HL-60/S4 treated with phorbol 12-myristate 13-acetate at 8.2 ng/mL for 4 days and 3 days (cell line): Measurements from ENCODE around the gene ARMC2.
"Not testable (repeated sequence)": the region's sequence is repeated elsewhere in the genome, so short reads cannot be mapped to it uniquely, and the experiment has no call there.

Experiments used
- in situ Hi-C: fragments of 300-500 bp; cut with MboI; formaldehyde crosslinking; loops from 2 replicates; pipeline ENCODE4 v1.15.0; 2022; ENCODE audit warnings: low sequenced_read_pairs

ARMC2 gene

DNA sequence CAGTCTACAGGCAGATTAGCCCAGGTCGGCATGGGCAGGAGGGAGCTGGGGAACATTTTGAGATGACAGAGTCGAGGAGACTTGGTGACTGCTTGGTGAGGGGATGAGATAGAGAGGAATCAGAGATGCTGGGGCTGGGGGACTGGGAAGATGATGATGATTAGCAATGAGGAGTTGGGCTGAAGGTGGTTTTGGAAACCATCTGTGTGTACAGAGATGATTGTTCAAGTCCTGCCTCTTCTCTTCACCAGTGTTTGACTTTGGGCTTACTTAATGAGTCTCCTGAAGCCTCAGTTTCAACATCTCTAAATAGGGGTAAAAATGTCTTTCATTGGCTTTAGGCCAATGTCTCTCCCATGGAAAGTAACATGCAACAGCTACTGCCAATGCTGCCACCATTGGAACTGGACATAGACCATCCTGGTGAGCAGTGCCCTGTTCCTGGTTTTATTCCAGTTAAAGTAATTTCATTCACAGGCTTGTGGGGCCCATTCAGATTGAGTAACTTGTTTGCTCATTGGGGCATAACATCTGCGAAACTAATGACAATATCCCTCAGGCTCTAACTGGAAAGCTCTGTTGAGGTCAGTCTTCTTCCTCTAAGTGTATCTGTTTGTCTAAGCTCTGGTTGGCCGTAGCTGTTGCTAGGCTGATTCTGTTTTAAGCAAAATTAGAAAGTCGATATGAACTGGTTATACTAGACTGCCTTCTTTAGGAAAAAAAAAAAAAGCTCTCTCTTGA, 99.1 kb downstream of the ARMC2 start:
- in situ Hi-C loops = no loop called here

DNA sequence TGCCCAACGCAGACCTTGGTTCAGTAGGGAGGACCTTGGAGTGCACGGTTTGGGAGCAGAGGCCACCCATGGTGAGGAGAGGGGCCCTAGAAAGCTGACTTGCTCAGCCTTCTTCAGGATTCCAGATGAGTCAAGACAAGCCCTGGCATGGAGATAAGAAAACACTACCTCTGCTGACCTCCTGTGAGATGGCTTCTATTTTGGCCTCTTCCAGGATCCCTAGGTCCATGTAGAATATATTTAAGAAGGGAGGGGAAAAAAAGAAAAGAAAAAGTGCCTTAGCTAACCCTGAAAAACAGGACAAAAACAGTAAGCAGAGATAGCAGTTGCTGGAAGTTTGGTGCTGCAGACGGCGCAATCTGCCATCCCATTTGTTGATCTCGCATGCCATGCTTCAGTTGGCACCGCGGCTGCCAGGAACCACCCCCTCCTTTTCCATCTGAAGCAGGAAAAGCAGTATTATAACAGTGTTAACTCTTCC, 100.0 kb downstream of the ARMC2 start:
- in situ Hi-C loops = no loop called here

DNA sequence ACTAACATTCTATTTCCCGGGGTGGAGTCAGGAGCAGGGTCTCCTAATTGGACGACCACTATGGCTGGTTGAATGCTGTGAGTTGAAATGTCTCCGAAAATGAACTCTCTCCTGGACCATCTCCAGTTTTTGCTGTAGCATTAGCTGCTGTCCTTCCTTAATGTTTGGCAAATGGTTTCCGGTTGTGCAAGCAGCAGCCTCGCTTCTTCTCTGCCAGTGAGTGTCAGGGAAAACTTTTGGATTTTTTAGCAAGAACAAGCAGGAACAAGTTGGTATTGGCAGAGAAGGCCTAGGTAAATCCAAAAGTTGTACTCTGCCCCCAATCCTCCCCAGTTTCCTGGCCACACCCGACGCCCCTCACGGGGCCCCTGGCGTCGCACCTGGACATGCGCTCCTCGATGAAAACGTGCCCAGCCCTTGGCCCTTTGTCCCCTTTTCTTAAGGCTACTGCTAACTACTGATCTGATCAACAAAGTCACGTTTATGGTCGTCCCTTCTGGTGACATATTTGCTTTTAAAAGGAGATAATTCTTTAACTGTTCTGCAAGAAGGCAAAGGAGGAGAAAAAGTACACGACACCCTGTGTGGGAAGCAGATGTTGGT, 103.2 kb downstream of the ARMC2 start:
- in situ Hi-C loops = no loop called here

DNA sequence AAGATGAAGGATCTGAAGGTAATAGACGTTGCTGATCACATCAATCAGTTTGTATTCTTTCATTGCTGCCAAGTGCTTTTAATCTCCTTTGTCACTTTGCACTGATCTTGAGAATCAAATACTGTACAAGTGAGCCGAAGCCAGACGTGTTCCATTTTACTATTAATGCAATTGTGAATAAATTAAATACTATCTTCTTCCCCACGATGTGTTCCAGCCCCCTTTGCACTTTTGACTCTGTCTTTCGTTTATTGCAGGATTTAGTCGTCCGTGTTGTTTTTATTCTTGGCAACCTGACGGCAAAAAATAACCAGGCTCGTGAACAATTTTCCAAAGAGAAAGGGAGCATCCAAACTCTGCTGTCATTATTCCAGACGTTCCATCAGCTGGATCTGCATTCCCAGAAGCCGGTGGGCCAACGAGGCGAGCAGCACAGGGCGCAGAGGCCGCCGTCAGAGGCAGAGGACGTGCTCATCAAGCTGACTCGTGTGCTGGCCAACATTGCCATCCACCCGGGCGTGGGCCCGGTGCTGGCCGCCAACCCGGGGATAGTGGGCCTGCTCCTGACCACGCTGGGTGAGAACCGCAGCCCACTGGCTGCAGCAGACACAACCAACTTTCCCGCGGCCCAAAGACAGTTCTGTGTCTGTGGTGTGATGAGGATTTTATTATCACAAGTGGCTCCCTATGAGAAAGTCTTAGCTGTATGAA, 104.7 kb downstream of the ARMC2 start:
- in situ Hi-C loops = no loop called here

DNA sequence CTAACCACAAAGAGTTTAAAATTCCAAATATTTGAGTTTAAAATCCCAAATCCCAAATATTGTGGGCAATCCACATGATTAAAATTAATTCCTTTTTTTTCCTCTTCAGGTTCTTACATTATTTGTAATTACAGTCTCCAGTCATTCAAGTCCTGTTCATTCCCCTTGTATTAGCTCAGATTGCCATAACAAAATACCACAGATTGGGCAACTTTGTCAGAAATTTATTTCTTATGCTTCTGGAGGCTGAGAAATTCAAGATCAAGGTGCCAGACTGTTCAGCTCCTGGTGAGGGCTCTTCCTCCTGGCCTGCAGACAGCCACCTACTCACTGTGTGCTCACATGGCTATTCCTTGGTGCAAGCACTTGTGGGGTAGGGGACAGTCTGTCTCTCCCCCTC, 105.5 kb downstream of the ARMC2 start:
- in situ Hi-C loops = no loop called here

DNA sequence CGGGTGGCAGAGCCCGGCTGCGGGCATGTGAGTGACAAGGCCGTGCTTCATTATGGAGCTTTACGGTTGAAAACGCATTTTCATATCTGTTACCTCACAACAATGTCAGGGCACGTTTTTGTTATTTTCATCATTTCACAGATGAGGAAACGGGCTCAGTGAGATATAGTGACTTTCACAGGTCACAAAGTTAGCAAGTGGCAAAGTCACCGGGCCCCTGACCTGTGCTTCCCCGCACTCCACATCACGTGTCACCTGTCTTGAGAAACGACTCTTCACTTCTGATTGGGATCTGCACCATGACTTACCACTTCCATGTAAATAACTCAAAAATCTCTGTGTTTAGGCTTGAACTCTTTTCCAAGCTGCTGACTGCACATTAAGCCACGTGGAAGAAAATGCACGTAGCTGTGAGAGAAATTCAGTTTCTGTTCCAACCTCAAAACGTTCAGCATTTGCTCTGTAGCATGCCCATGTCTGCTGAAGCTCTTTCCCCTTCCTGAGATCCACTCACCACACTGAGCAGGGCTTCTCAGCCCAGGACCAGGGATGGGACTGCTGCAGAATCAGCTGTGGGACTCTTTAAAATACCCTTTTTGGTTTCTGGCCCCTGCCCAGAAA, 107.2 kb downstream of the ARMC2 start:
- in situ Hi-C loops = no loop called here

DNA sequence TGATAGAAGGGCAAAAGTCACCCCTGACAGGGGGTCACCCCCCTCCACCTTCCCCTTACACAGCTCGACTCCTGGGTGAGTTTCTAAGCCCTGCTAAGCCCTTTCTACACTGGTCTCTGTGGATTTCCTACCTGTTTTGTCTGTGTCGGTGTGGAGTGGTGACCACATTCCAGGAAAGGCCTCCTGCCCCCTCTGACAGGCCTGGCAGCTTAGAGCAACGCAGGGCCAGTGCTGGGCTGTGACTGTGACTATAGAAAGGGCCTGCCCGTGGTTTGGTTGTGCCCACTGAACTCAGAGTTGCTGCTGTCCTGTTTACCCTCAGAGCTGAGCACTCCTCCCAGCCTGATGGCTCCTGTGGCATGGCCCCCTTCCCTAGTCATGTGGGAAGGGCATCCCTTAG, 109.0 kb downstream of the ARMC2 start:
- in situ Hi-C loops = no loop called here

DNA sequence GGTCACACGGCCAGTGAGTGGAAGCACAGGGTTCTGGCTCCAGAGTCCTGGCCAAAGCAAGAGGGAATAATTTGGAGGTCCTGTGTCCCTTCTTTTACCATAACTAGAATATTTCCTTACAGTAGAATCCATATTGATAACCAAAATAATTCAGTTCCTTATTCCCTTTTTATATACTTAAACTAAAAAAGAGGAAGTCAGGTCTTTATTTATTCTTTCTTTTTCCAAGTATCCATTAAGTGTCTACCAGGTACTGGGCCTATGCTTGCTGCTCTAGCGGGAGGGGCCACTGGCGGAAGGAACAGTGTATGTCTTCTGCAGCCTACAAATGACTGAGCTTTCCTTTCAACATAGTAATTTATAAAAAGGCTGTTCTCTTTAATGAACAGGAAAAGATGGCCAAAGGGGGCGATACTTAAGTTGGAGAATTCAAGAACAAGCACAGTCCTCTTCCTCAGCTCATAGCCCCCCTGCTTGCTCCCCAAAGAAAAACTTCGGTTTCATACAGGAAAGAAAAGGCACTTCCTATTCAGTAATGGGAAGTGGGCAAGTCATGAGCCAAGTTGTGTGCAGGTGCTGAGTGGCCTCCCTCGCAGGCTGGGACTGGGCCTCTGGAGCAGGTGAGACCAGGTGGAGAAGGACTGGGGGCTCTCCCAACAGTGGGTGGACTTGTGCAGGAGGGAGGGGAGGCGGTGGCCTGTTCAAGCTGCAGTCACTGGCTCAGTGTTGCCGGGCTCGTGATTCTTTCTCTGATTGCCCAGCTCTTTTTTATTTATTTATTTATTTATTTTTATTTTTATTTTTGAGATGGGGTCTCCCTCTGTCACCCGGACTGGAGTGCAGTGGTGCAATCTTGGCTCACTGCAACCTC, 110.9 kb downstream of the ARMC2 start:
- in situ Hi-C loops = no loop called here

DNA sequence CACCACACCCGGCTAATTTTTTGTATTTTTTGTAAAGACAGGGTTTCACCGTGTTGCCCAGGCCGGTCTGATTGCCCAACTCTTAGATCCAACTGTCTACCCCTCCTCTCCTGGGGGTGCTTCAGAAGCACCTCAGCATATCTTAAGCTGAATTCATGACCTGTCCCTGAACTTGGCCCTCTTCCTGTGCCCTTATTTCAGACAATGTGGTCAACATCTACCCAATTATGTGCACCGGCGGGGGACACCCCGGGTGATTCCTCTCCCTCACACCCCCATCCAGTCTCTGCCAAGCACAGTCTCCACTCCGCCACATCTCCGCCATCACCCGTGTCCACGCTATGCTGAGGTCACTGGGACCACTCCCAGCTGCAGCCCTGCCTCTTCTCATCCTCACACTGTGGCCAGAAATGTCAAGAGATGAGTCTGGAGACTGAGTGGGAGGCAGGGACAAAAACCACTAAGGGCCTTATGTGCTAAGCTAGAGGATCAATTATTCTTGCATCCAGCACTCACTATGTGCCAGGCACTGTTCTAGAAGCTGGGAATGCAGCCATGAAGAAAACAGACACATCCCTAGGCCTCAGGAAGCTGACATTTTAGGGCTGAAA, 111.9 kb downstream of the ARMC2 start:
- in situ Hi-C loops = no loop called here

DNA sequence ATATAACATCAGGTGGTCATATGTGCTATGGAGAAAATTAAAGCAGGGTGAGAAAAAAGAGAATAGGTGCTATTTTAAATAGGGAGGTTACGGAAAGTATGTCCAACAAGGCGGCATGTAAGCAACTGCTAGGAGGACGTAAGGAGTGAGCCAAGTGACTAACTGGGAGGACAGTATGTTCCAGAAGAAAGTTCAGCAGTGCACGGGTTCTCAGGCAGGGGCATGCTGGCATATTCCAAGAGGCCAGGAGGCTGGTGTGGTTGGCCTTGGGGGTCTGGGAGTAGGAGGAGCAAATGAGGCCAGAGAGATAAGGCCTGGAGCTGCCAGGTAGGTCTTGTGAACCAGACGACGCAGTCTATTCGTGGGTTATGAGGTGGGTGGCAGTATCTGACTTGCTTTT, 112.4 kb downstream of the ARMC2 start:
- in situ Hi-C loops = no loop called here

DNA sequence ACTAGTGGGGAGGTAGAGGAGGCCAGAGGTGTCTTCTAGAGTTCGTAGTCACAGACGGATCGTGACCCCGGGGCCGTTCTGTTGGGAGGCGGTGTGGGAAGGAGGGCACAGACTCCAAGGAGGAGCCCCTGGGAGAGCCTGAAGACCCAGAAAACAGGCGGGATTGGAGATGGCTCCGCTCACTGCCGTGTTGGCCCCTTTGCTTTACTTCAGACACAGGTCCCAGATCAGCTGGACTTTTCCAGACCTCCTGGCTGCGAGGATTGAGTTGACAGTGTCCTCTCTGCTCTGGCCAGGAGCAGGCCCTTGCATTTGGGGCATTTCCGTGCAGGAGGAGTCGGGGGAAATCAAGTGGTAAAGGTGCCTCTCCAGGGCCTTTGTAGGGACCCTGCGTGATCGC, 112.9 kb downstream of the ARMC2 start:
- in situ Hi-C loops = no loop called here

DNA sequence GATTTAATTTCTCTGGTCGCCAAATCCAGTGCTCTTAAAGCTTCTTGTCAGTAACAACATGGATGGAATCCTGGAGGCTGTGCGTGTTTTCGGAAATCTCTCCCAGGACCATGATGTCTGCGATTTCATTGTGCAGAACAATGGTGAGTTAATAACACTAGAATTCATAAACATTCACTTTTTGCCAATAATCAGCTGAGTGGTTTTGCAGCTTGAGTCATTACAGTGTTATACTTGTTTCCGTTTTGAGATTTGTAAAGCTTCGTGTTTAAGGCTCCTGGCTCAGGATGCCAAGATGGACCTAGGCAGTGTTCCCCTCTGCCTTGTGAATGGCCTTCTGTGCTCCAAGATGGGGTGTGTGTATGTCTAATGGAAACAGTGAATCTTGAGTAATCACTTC, 113.8 kb downstream of the ARMC2 start:
- in situ Hi-C loops = no loop called here

DNA sequence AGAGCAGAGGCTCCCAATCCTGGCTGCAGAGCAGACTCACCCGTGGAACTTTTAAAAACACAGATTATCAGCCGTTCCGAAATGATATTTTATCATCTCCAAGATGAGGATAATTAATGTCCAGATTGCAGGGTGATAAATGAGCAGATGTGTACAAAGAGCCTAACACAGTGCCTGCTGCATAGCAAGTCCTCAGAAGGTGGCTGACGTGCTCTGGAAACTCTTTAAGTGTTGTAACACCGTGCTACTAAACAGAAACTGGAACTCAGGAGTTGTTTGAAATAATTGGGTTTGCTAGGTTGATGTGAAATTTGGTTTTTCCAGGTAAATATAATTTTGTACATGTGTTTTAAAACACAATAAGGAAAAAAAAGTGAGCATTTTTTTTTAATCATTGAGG, 118.0 kb downstream of the ARMC2 start:
- in situ Hi-C loops = no loop called here

DNA sequence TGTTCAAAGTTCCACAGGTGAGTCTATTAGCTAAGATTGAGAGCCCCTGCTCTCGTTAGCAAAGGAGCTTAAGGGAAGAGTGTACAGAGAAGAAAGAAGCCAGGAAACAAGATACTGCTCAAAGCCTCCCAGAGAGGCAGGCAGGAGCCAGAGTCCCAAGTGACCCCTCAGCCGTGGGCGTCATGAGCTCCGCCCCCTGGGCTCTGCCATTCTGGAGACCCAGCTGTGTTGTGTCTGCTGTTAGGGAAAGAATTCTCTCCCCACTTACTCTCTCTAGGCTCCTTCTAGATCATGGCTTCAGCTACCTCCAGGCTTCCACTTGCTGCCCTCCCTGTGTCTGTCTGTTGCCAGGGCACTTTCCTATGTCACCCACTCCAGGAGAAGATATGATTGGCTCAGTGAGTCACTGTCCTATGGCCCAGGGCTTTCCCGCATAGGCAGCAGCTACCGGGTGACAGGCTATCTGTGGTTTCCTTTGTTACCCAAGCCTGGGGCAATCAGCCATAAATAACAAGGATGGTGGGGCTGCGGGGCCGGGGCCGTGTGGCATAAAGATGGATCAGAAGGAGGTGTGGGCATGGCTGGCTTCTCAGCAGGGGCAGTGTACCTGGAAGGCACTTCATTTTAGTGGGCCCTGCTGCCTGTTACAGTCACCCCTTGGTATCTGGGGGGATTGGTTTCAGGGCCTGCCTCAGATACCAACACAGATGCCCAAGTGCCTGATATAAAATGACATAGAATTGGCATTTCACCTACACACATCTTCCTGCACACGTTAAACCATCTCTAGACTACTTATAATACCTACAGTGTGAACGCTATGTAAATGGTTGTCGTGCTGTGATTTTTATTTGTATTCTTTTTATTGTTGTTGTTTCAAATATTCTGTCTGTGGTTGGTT, 118.9 kb downstream of the ARMC2 start:
- in situ Hi-C loops = no loop called here

DNA sequence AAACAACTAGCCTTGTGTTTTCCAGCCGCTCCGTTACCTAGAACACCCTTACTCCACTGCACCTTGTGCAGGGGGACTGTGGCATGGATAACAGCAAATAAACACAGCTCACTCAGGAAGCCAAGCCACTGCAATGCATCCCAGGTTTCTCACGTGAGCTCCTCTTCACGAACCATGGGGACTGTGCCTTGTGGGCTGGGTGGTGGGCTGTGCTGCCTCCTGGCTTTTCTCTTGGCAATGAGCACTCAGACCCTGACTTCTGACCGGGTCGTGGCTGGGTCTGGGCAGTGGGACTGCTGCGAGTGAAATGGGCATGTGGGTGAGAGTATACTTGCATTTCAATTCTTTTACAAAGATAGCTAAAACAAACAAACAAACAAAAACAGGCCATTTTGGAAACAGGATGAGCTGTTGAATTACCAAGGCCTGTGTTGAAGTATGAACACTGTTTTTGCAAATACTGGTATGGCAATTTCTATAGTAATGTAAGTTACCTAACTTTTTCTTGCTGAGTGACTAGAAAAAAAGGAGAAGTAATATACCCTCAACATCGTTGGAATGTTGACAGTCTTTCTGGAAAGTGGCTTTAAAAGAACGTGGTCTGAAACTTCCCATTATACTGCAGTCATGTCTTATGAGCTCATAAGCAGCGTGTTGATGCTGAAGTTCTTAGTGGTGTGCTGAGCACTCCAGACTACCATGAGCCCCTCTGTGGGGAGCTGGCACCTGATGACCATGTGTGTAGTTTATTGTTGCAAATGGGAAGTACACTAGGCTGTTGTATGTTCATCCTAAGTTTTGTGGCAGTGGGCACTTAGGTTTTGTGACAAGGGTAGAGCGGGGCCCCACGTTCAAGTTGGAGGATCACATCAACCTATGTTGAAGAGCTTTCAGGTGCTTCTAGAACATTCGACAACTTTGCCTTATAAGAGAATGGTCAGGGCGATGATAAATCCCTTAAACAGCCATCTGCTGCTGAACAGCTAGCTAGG, 120.4 kb downstream of the ARMC2 start:
- in situ Hi-C loops = no loop called here

DNA sequence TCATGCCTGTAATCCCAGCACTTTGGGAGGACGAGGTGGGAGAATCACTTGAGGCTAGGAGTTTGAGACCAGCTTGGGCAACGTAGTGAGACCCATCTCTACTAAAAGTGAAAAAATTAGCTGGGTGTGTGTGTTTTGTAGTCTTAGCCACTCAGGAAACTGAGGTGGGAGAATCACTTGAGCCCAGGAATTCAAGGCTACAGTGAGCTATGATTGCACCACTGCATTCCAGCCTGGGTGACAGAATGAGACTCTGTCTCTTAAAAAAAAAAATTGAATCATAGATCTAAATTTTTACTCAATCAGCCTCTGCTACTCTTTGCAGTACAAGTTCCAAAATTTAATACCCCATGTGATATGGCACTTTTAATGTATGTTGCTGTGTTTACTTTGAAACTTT, 121.6 kb downstream of the ARMC2 start:
- in situ Hi-C loops = no loop called here

DNA sequence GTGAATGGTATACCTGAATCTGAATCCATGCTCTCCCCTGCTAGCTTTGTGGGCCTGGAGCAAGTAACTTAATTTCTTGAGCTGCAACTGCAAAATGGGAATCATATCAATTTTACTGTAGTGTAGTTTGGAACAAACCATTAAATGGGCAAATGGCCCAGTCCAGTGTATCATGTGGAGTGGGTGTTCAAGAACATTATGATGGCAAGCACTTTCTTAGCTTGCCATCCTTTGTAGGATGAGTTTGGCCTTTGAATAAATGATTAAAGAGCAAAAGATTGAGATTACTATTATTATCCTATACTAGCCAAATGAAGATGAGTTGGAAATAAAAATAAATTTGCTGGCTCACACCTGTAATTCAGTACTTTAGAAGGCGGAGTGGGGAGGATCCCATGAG, 126.0 kb downstream of the ARMC2 start:
- in situ Hi-C loops = no loop called here

DNA sequence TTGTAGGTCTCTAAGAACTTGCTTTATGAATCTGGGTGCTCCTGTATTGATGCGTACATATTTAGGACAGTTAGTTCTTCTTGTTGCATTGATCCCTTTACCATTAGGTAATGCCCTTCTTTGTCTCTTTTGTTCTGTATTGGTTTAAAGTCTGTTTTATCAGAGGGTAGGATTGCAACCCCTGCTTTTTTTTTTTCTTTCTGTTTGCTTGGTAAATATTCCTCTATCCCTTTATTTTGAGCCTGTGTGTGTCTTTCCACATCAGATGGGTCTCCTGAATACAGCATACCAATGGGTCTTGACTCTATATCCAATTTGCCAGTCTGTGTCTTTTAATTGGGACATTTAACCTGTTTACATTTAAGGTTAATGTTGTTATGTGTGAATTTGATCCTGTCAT, 130.4 kb downstream of the ARMC2 start:
- in situ Hi-C loops = not testable (repeated sequence)
